Measurements from ENCODE around the gene TBCD.
"Not testable (repeated sequence)": the region's sequence is repeated elsewhere in the genome, so short reads cannot be mapped to it uniquely, and the experiment has no call there.

Gene TBCD

DNA sequence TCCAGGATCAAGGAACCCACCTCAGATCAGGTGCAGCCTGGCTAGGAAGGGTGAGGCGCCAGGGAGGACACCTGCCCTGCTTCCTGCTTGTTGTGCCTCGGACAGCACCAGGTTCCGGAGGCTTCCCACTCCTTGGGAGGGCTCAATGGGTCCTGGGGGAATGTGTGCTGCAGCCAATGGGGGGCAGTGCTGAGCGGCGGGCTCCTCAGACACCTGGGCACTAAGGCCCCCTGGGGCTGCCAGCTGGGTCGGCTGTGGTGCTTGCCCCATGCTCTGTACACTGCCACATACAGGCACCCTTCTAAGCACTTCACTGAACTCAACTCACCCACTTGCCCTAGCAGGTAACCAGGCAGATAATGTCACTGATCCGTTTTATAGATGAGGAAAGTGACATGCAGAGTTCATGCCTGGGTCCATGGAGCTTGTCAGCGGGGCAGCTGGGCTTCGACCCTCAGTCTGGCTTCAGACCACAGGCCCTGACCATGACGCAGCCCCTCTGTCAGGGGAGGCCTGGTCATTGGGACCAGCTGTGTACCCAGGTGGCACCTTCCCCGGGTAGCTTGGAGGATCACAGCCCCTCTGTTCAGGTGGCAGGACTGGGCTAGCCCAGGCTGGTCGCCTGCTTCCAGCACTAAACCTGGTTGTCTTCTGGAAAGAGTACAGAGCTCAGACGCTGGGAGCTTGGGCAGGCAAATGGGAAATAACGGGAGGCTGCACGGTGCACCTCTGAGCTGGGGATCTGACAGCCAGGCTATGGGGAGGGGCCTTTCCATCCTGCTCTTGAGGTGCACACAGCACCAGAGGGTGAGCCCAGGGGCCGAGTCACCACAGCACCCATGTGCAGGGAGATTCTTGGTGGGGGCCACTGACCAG, 8.3 kb upstream of the TBCD start:
- ATAC-seq (ENCODE audit: low read depth) (no peak), DNase-seq (ENCODE audit: low spot score in 2 of 2) (no peak)
- no peaks in the 10 kb centered on the region for H3K4me1 Mint-ChIP-seq
- H3K9me3 Mint-ChIP-seq = peaks cover 11% of the 10 kb centered on the region
- no peak overlapping the region for H3K4me3 Mint-ChIP-seq
- peaks cover 18% of the 10 kb centered on the region for H3K36me3 Mint-ChIP-seq
- no peaks in the 10 kb centered on the region for H3K27me3 Mint-ChIP-seq
- no peak overlapping the region for H3K27ac Mint-ChIP-seq

DNA sequence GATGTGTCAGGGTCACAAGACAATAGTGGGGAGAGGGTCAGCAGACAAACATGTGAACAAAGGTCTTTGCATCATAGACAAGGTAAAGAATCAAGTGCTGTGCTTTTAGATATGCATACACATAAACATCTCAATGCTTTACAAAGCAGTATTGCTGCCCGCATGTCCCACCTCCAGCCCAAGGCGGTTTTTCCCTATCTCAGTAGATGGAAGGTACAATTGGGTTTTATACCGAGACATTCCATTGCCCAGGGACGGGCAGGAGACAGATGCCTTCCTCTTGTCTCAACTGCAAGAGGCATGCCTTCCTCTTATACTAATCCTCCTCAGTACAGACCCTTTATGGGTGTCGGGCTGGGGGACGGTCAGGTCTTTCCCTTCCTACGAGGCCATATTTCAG, 7.1 kb upstream of the TBCD start:
- H3K4me1 Mint-ChIP-seq; DNase-seq (ENCODE audit: low spot score in 2 of 2); ATAC-seq (ENCODE audit: low read depth); H3K4me3 Mint-ChIP-seq; H3K27ac Mint-ChIP-seq; H3K27me3 Mint-ChIP-seq: not testable (repeated sequence)
- Mint-ChIP-seq H3K9me3 (peaks cover 12% of the 10 kb centered on the region), H3K36me3 (peaks cover 17% of the 10 kb centered on the region)

DNA sequence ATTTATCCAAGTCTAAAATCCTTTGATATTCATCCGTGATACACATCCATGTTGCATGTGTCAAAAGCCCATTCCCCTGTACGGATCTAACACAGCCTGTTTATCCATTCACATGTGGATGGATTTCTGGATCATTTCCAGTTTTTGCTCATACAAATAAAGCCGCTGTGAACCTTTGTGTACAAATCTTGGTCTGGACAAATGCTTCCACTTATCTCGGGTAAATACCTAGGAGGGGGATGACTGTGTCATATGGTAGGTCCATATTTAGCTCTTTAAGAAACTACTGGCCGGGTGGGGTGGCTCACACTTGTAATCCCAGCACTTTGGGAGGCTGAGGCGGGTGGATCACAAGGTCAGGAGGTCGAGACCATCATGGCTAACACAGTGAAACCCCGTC, 6.3 kb upstream of the TBCD start:
- H3K4me1 Mint-ChIP-seq = no peaks in the 10 kb centered on the region
- DNase-seq (ENCODE audit: low spot score in 2 of 2) (no peak), ATAC-seq (ENCODE audit: low read depth) (no peak)
- H3K36me3 Mint-ChIP-seq = peaks cover 12% of the 10 kb centered on the region
- H3K27me3 Mint-ChIP-seq = no peaks in the 10 kb centered on the region
- no peak overlapping the region for H3K27ac Mint-ChIP-seq
- H3K9me3 Mint-ChIP-seq = peaks cover 12% of the 10 kb centered on the region
- H3K4me3 Mint-ChIP-seq = no peak overlapping the region

DNA sequence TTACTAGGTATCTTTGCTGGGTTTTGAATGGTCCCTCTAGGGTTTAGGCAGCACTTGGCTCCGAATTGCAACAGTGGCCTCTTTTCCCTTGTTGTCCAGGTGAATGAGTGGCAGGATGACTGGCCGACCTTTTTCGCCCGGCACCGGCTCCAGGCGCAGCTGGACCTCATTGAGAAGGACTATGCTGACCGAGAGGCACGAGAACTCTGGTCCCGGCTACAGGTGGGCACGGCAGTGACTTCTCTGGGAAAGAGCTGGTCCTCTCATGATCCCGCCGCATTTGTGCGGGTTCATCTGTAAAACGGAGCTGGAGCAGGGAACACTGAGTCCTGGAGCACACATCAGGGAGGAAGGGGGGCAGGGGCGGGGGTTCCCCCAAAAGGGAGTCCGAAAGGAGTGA, 3.1 kb upstream of the TBCD start:
- H3K27ac Mint-ChIP-seq = no peak overlapping the region
- H3K4me3 Mint-ChIP-seq = no peak overlapping the region

DNA sequence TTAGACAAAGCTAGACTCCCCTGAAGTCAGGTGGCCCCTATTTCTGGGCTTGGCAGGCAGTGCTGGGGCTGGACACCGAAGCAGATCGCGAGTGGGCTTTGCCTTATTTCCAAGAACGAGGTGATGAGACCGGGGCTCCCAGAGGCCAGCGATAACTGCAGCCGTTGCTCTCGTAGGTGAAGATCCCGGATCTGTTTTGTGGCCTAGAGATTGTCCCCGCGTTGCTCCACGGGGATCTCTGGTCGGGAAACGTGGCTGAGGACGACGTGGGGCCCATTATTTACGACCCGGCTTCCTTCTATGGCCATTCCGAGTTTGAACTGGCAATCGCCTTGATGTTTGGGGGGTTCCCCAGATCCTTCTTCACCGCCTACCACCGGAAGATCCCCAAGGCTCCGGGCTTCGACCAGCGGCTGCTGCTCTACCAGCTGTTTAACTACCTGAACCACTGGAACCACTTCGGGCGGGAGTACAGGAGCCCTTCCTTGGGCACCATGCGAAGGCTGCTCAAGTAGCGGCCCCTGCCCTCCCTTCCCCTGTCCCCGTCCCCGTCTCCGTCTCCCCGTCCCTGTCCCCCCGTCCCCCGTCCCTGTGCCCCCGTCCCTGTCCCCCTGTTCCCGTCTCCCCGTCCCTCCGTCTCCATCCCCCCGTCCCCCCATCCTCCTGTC, 1.5 kb upstream of the TBCD start:
- H3K27ac Mint-ChIP-seq = no peak overlapping the region
- peaks cover 3% of the 10 kb centered on the region for H3K36me3 Mint-ChIP-seq
- ATAC-seq (ENCODE audit: low read depth) (no peak), DNase-seq (ENCODE audit: low spot score in 2 of 2) (no peak)
- H3K4me3 Mint-ChIP-seq = peak overlapping the region; percentile 69
- peaks cover 7% of the 10 kb centered on the region for H3K9me3 Mint-ChIP-seq
- peaks cover 11% of the 10 kb centered on the region for H3K4me1 Mint-ChIP-seq
- no peaks in the 10 kb centered on the region for H3K27me3 Mint-ChIP-seq

More for the DNA sequence above, 3.1 kb upstream of the TBCD start:
- Mint-ChIP-seq H3K36me3 (peaks cover 3% of the 10 kb centered on the region), H3K4me1 (peaks cover 3% of the 10 kb centered on the region), H3K9me3 (peaks cover 8% of the 10 kb centered on the region), H3K27me3 (no peaks in the 10 kb centered on the region)
- ATAC-seq (ENCODE audit: low read depth) (no peak), DNase-seq (ENCODE audit: low spot score in 2 of 2) (no peak)

DNA sequence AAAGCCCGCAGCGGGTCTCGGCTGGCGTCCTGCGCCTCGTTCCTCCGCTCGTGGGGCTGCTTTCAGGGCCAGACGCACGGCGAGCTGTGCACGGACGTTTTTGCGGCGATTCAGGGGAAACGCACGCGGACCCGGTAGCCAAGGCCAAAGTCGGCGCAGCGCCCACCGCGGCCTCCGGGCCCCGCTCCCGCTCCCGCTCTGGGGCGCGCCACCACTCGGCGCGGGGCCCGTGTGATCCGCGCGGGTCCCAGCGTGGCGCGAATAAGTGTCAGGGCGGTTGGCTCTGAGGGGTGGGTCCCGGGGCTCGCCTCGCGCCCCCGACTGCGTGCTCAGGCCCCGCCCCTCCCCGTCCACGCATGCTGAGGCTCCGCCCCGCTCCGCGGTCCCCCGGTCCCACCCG, 694 bp upstream of the TBCD start:
- H3K9me3 Mint-ChIP-seq = peaks cover 4% of the 10 kb centered on the region
- H3K27me3 Mint-ChIP-seq = no peaks in the 10 kb centered on the region
- peaks cover 5% of the 10 kb centered on the region for H3K36me3 Mint-ChIP-seq
- no peak overlapping the region for H3K27ac Mint-ChIP-seq
- ATAC-seq (ENCODE audit: low read depth) (no peak), DNase-seq (ENCODE audit: low spot score in 2 of 2) (peak in 1 of 2 donors; percentile 62)
- peaks cover 15% of the 10 kb centered on the region for H3K4me1 Mint-ChIP-seq
- peak overlapping the region; percentile 83 for H3K4me3 Mint-ChIP-seq

DNA sequence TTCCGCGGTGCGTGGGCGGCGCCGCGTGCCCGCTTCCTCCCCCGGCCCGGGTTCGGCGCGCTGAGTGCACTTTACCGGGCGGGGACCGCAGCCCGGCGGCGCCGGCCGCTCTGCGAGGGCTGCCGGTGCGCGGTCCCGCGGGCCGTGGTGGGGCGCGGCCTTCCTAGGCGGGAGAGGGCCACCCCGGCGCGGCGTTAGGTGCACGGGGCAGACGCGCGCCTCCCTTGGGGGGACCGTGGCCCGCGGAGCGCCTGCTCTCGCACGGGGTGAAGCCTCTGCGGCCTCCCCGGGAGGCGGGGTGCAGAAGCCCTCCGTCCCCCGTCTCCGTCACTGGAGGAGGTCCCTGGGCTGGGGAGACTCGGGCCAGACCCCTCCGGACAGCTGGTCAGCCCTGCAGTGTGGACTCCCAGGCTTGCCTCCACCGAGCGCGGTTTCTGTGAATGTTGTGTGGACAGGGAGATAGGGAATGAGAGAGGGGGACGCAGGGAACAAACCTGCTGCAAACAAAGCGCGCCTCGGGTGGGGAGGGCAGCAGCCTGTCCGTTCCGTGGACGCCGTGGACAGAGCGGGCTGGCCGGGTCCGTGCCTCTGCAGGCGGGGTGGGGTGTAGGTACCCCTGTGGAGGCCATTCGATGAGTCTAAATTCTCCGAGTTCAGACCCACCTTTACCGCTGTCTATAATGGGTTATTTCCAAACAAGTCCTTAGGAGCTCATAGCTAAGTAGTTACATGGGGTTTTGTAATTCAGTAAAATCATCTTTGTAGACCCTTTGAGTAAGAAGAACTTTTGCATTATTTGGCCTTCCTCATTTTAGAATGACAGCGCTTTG, 721 bp downstream of the TBCD start:
- Mint-ChIP-seq H3K9me3 (peaks cover 2% of the 10 kb centered on the region), H3K27me3 (no peaks in the 10 kb centered on the region), H3K27ac (no peak overlapping the region), H3K36me3 (peaks cover 3% of the 10 kb centered on the region), H3K4me3 (peak overlapping the region; percentile 61), H3K4me1 (peaks cover 15% of the 10 kb centered on the region)
- ATAC-seq (ENCODE audit: low read depth) = no peak
- no peak for DNase-seq (ENCODE audit: low spot score in 2 of 2)

DNA sequence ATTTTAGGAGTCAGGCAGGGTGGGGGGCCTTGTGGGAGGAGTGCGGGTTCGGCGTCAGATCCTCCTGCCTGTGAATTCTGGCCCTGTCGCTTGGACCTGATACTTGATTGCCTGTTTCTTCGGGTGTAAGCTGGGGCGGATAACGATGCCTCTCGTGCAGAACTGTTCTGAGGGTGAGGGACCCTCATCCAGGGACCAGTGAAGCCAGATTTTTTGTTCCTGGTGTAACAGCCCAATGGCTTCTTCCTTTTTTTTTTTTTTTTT, 1.3 kb downstream of the TBCD start:
- Mint-ChIP-seq H3K27ac (no peak overlapping the region), H3K36me3 (peaks cover 3% of the 10 kb centered on the region), H3K4me3 (peak overlapping the region; percentile 61), H3K27me3 (no peaks in the 10 kb centered on the region), H3K9me3 (peaks cover 2% of the 10 kb centered on the region), H3K4me1 (peaks cover 15% of the 10 kb centered on the region)
- DNase-seq (ENCODE audit: low spot score in 2 of 2) (no peak), ATAC-seq (ENCODE audit: low read depth) (no peak)

DNA sequence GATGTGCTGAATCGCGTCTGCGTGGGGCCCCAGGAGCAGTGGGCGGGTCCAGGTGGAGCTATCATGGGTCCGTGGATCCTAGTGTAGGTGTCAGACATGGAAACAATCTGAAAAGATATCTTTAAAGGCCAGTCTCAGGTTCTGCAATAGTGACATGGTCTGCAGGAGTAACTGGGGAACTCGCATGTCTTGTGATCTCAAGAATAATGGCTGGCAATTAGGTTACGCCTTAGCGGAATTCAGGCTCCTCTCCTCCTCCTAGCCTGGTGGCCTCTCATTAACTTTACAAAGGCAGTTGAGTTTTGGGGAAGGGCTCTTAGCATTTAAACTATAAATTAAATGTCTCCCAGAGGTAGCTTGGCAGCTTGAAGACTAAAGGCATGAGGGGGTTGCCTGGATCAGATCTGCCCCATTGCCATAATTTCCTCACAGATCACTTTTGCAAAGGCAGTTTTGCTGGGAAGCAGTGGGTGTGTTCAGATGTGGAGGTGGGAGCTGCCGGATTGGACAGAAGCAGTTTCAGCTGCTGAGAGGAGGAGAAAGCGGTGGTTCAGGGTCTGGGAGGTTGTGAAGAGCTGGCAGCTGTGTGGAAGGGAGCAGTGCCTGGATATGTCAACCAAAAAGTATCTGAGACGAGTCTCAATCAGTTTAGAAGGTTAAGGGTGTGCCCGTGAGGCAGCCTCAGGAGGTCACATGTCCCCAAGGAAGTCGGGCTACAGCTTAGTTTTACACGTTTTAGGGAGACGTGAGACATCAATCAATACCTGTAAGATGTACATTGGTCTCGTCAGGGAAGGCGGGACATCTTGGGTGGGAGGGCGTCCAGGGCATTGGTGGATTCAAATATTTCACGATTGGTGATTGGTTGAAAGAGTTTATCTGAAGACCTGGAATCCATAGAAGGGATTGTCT, 2.7 kb downstream of the TBCD start:
- H3K27ac Mint-ChIP-seq = peak overlapping the region; percentile 49
- no peaks in the 10 kb centered on the region for H3K9me3 Mint-ChIP-seq
- ATAC-seq (ENCODE audit: low read depth) (no peak), DNase-seq (ENCODE audit: low spot score in 2 of 2) (no peak)
- peaks cover 5% of the 10 kb centered on the region for H3K36me3 Mint-ChIP-seq
- H3K27me3 Mint-ChIP-seq = no peaks in the 10 kb centered on the region
- peaks cover 15% of the 10 kb centered on the region for H3K4me1 Mint-ChIP-seq
- H3K4me3 Mint-ChIP-seq = no peak overlapping the region

DNA sequence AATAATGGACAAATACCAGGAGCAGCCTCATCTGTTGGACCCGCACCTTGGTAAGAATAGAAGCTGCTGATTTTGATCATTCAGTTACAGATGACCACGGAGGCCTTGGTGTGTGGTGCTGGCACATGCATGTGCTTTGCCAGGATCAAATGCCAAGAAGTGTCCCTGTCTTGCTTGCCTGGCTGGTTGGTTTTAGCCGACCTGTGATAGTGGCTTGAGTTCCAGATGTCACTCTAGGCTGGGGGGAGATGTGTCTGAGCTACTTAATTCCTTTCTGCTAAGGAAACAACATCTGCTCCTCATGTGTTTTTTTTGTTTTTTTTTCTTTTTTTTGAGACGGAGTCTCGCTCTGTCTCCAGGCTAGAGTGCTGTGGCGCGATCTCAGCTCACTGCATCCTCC, 4.3 kb downstream of the TBCD start:
- H3K27me3 Mint-ChIP-seq = no peaks in the 10 kb centered on the region
- H3K9me3 Mint-ChIP-seq = no peaks in the 10 kb centered on the region
- no peak overlapping the region for H3K4me3 Mint-ChIP-seq
- no peak for DNase-seq (ENCODE audit: low spot score in 2 of 2)
- H3K4me1 Mint-ChIP-seq = peaks cover 15% of the 10 kb centered on the region
- no peak for ATAC-seq (ENCODE audit: low read depth)
- no peak overlapping the region for H3K27ac Mint-ChIP-seq
- peaks cover 7% of the 10 kb centered on the region for H3K36me3 Mint-ChIP-seq

DNA sequence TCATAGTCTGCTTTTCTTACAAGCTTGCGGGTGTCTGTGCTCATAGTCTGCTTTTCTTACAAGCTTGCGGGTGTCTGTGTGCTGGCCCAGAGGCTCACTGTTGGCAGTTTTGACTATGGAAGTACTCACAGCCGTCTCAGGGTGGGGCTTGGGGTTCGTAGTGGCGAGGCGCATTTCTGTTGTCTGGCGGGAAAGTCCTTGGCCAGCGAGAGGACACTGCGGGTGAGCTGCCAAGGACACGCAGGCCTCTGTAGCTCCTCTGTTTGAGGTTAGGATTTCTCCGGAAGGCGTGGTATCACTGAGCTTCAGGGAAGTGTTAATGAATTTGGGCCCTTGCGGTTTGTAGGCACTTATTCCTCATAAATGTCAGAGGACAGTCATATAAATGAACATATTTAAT, 13.5 kb downstream of the TBCD start:
- Mint-ChIP-seq H3K27ac (no peak overlapping the region), H3K36me3 (peaks cover 14% of the 10 kb centered on the region), H3K4me1 (peaks cover 6% of the 10 kb centered on the region), H3K9me3 (no peaks in the 10 kb centered on the region), H3K27me3 (no peaks in the 10 kb centered on the region), H3K4me3 (no peak overlapping the region)
- DNase-seq (ENCODE audit: low spot score in 2 of 2) (no peak), ATAC-seq (ENCODE audit: low read depth) (no peak)

DNA sequence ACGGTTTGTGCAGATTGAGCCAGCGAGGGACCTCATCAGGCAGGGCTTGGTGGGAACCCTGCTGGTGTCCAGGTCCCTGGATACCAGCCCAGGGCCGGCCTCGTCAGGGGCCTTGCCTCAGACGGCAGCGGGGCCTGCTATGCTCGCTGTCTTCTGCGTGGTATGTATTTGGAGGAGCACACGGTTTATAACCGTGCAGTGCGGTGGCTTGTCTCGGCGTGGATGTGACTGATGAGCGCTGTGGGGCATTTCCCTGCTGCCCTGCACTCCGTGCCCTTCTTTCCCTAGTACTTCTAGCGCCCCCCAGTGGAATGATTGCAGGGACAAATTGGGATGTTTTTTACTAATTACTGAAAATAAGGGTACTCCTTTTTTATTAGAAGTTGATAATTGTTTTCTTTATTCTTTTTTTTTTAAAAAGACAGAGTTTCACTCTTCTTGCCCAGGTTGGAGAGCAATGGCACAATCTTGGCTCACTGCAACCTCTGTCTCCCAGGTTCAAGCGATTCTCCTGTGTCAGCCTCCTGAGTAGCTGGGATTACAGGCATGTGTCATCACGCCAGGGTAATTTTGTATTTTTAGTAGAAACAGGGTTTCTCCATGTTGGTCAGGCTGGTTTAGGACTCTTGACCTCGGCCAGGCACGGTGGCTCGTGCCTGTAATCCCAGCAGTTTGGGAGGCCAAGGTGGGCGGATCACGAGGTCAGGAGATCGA, 15.3 kb downstream of the TBCD start:
- no peak for DNase-seq (ENCODE audit: low spot score in 2 of 2)
- Mint-ChIP-seq H3K4me3 (no peak overlapping the region), H3K27ac (no peak overlapping the region), H3K36me3 (peaks cover 13% of the 10 kb centered on the region), H3K9me3 (no peaks in the 10 kb centered on the region), H3K27me3 (no peaks in the 10 kb centered on the region), H3K4me1 (peaks cover 6% of the 10 kb centered on the region)
- ATAC-seq (ENCODE audit: low read depth) = no peak

DNA sequence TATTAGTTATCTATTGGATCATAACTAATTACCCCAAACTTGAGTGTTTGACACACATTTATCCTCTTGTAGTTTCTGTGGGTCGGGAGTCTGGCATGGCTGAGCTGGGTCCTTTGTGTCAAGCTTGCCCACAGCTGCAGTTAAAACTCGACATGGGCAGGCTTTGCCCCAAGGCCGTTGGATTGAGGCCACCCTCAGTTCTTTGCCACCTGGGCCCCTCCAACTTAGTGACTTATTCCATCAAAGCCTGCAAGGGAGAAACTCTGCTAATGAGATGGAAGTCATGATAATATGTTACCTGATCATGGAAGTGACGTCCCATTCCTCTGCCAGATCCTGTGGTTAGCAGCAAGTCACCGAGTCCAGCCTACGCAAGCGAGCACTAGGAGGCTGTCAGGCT, 17.2 kb downstream of the TBCD start:
- no peaks in the 10 kb centered on the region for H3K27me3 Mint-ChIP-seq
- no peak for ATAC-seq (ENCODE audit: low read depth)
- no peaks in the 10 kb centered on the region for H3K9me3 Mint-ChIP-seq
- peaks cover 13% of the 10 kb centered on the region for H3K36me3 Mint-ChIP-seq
- no peaks in the 10 kb centered on the region for H3K4me1 Mint-ChIP-seq
- DNase-seq (ENCODE audit: low spot score in 2 of 2) = no peak
- H3K27ac Mint-ChIP-seq = no peak overlapping the region
- H3K4me3 Mint-ChIP-seq = no peak overlapping the region

Measured in memory B cell (primary cell).